GM12872 (cell line): ENCODE data around the gene PAFAH1B2.

Source experiments
- CTCF ChIP-seq: IDR thresholded peaks from 3 replicates; pipeline ENCODE4 v1.5.1; 2011; ENCODE audit warnings: low read depth, mild to moderate bottlenecking, low read length, moderate library complexity; ENCODE audit not compliant: insufficient read depth

Gene PAFAH1B2

GRCh38 chr11:117220999-117221774, 77.1 kb downstream of the PAFAH1B2 start:
- TF ChIP-seq CTCF = no peak

GRCh38 chr11:117221775-117222517, 77.9 kb downstream of the PAFAH1B2 start:
- TF ChIP-seq CTCF = no peak

- TF ChIP-seq CTCF = no peak
Measured at GRCh38 chr11:117222991-117223740, 79.1 kb downstream of the PAFAH1B2 start.

- TF ChIP-seq CTCF = no peak
Measured at GRCh38 chr11:117223741-117224689, 79.9 kb downstream of the PAFAH1B2 start.

- TF ChIP-seq CTCF = no peak
Measured at GRCh38 chr11:117225553-117226170, 81.6 kb downstream of the PAFAH1B2 start.
